H9 (cell line): ENCODE measurements around the gene ESPNL. TPM values are rescaled to one million over a fixed set of nuclear protein-coding genes. Genes with fewer than 3 reads are reported as not detected.

Source experiments
- DNase-seq: peaks from one replicate; pipeline ENCODE4 v3.0.0-alpha.2; 2017
- H2AFZ ChIP-seq: one replicate; pipeline ENCODE4 v1.6.1; 2013; ENCODE audit warnings: mild to moderate bottlenecking, low read length, control low read depth, moderate library complexity
- H2AK5ac ChIP-seq: 2 replicates; pipeline ENCODE4 v1.6.1; 2013; ENCODE audit warnings: low read length, control low read depth, mixed read lengths; ENCODE audit not compliant: insufficient read length
- H2BK120ac ChIP-seq: one replicate; pipeline ENCODE4 v1.6.1; 2013; ENCODE audit warnings: low read depth, mild to moderate bottlenecking, low read length, control low read depth, inconsistent platforms; ENCODE audit not compliant: poor library complexity, severe bottlenecking
- H2BK12ac ChIP-seq: 2 replicates; pipeline ENCODE4 v1.6.1; 2013; ENCODE audit warnings: low read length, control low read depth, mixed read lengths, low read depth; ENCODE audit not compliant: insufficient read length
- H2BK15ac ChIP-seq: 2 replicates; pipeline ENCODE4 v1.6.1; 2013; ENCODE audit warnings: low read depth, low read length, control low read depth
- H2BK20ac ChIP-seq: one replicate; pipeline ENCODE4 v1.6.1; 2013; ENCODE audit warnings: low read depth, mild to moderate bottlenecking, low read length, control low read depth, inconsistent platforms; ENCODE audit not compliant: poor library complexity, severe bottlenecking
- H2BK5ac ChIP-seq: 2 replicates; pipeline ENCODE4 v1.6.1; 2013; ENCODE audit warnings: low read length, control low read depth, mixed read lengths; ENCODE audit not compliant: insufficient read length
- H3K14ac ChIP-seq: 2 replicates; pipeline ENCODE4 v1.6.1; 2013; ENCODE audit warnings: low read length, control low read depth; ENCODE audit not compliant: insufficient read depth
- H3K18ac ChIP-seq: 2 replicates; pipeline ENCODE4 v1.6.1; 2013; ENCODE audit warnings: low read depth, mild to moderate bottlenecking, mixed read lengths, low read length, control low read depth; ENCODE audit not compliant: insufficient read length
- H3K23ac ChIP-seq: 2 replicates; pipeline ENCODE4 v1.6.1; 2013; ENCODE audit warnings: low read length, control low read depth, mixed read lengths, low read depth; ENCODE audit not compliant: insufficient read length
- H3K23me2 ChIP-seq: 2 replicates; pipeline ENCODE4 v1.6.1; 2013; ENCODE audit warnings: low read depth, mild to moderate bottlenecking, mixed read lengths, low read length, control low read depth; ENCODE audit not compliant: insufficient read length, poor library complexity, severe bottlenecking
- H3K27ac ChIP-seq: 2 replicates; pipeline ENCODE4 v1.5.1; 2013; ENCODE audit warnings: low read length, control low read depth, mixed read lengths, low read depth; ENCODE audit not compliant: insufficient read length
- H3K27me3 ChIP-seq: 2 replicates; pipeline ENCODE4 v1.6.1; 2013; ENCODE audit warnings: low read length, control low read depth, inconsistent platforms; ENCODE audit not compliant: insufficient read depth
- H3K4ac ChIP-seq: 2 replicates; pipeline ENCODE4 v1.6.1; 2013; ENCODE audit warnings: low read depth, mild to moderate bottlenecking, control low read depth, inconsistent platforms, low read length, moderate library complexity
- H3K4me1 ChIP-seq: 2 replicates; pipeline ENCODE4 v1.6.1; 2013; ENCODE audit warnings: low read length, control low read depth, inconsistent platforms; ENCODE audit not compliant: insufficient read depth
- H3K4me2 ChIP-seq: 2 replicates; pipeline ENCODE4 v1.6.1; 2013; ENCODE audit warnings: low read length, control low read depth, mixed read lengths; ENCODE audit not compliant: insufficient read length, insufficient read depth
- H3K56ac ChIP-seq: 2 replicates; pipeline ENCODE4 v1.6.1; 2013; ENCODE audit warnings: low read depth, mild to moderate bottlenecking, mixed read lengths, low read length, control low read depth; ENCODE audit not compliant: insufficient read length
- H3K79me1 ChIP-seq: 2 replicates; pipeline ENCODE4 v1.6.1; 2013; ENCODE audit warnings: low read depth, mild to moderate bottlenecking, moderate library complexity, low read length, control low read depth, inconsistent platforms; ENCODE audit not compliant: insufficient read depth, poor library complexity, severe bottlenecking
- H3K79me2 ChIP-seq: 2 replicates; pipeline ENCODE4 v1.6.1; 2013; ENCODE audit warnings: low read length, control low read depth, inconsistent platforms; ENCODE audit not compliant: insufficient read depth
- H3K9ac ChIP-seq: 2 replicates; pipeline ENCODE4 v1.6.1; 2013; ENCODE audit warnings: low read length, control low read depth, mixed read lengths; ENCODE audit not compliant: insufficient read length; ENCODE audit errors: extremely low read depth
- H3K9me3 ChIP-seq: one replicate; pipeline ENCODE4 v1.6.1; 2013; ENCODE audit warnings: low read depth, low read length, inconsistent platforms; ENCODE audit not compliant: control insufficient read depth
- H3T11ph ChIP-seq: one replicate; pipeline ENCODE4 v1.6.1; 2013; ENCODE audit warnings: mild to moderate bottlenecking, low read length, control low read depth, inconsistent platforms
- H4K20me1 ChIP-seq: one replicate; pipeline ENCODE4 v1.6.1; 2013; ENCODE audit not compliant: control insufficient read depth, insufficient read length, insufficient read depth
- H4K5ac ChIP-seq: 2 replicates; pipeline ENCODE4 v1.6.1; 2013; ENCODE audit warnings: low read depth, mild to moderate bottlenecking, mixed read lengths, low read length, control low read depth; ENCODE audit not compliant: insufficient read length
- H4K8ac ChIP-seq: replicated peaks from 2 replicates; pipeline ENCODE4 v1.6.1; 2013; ENCODE audit warnings: low read length, control low read depth, mixed read lengths, low read depth; ENCODE audit not compliant: insufficient read length
- H4K91ac ChIP-seq: 2 replicates; pipeline ENCODE4 v1.6.1; 2013; ENCODE audit warnings: low read depth, mild to moderate bottlenecking, moderate library complexity, mixed read lengths, low read length, control low read depth; ENCODE audit not compliant: insufficient read length
- H3K27ac Mint-ChIP-seq, 3 experiments: 2 replicates in 2 of 3; 3 replicates in 1 of 3; pipeline ENCODE4 v1.8.0; 2020 to 2021; ENCODE audit warnings: mixed read lengths in 3 of 3, mild to moderate bottlenecking in 1 of 3, moderate library complexity in 1 of 3
- H3K27me3 Mint-ChIP-seq: 2 replicates; pipeline ENCODE4 v1.8.0; 2021; ENCODE audit warnings: low read depth, mild to moderate bottlenecking, moderate library complexity, mixed read lengths
- H3K36me3 Mint-ChIP-seq, 3 experiments: 2 replicates in 2 of 3; 3 replicates in 1 of 3; pipeline ENCODE4 v1.8.0; 2020 to 2021; ENCODE audit warnings: low read depth in 3 of 3, mixed read lengths in 3 of 3; ENCODE audit not compliant: insufficient read depth in 1 of 3
- H3K4me1 Mint-ChIP-seq, 2 experiments: 2 replicates each; pipeline ENCODE4 v1.8.0; 2020; ENCODE audit warnings: mixed read lengths in 2 of 2
- H3K4me3 Mint-ChIP-seq, 2 experiments: 2 replicates in 1 of 2; 3 replicates in 1 of 2; pipeline ENCODE4 v1.8.0; 2020 to 2021; ENCODE audit warnings: mild to moderate bottlenecking in 2 of 2, mixed read lengths in 2 of 2, moderate library complexity in 1 of 2
- H3K9me3 Mint-ChIP-seq, 2 experiments: 2 replicates in 1 of 2; 3 replicates in 1 of 2; pipeline ENCODE4 v1.8.0; 2020; ENCODE audit warnings: mild to moderate bottlenecking in 2 of 2, mixed read lengths in 2 of 2, moderate library complexity in 1 of 2
- WGBS: extraction: QIAGEN DNeasy Blood & Tissue Kit; methylation state at CpG from one replicate; pipeline ENCODE4 v1.1.7; 2013; ENCODE audit warnings: missing lambda C conversion rate, low lambda C conversion rate, mixed read lengths; ENCODE audit not compliant: insufficient read length; ENCODE audit errors: extremely low coverage; 5-methylcytosine and 5-hydroxymethylcytosine counted together
- total RNA-seq: library from RNA; stranded (reverse); gene quantifications from 2 replicates; pipeline ENCODE4 v1.2.1, GENCODE V29; 2021
- TF ChIP-seq, protein P1 (sequence below): fragments of 200-600 bp; sonication (generic); conservative IDR thresholded peaks from 3 replicates; pipeline ENCODE4 v1.8.0; 2021; ENCODE audit warnings: antibody characterized with exemption, mild to moderate bottlenecking

ESPNL gene
- total RNA-seq, 1 experiment from 2014 or later = 0.17 TPM

DNA sequence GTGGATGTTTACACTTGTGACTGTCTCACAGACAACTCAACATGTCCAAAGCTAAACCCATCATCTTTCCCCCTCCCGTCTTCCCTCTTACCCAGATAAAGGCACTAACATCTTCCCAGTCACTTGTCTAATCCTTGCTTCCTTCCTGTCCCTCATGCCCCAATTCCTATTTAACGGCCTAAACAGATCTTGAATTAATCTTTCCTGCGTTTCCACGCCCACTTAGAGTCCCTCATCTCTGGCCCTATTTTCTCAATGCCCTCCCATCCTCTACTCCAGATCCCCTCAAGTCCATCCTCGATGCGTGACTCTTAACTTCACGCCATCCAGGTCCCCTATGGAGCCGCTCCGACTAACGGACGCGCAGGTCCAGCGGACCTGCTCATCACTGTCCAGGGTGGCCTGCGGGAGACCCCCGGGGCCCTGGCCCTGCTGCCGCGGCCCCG is 40.0 kb upstream of the ESPNL start:
- no CpG with 5 or more reads among the region's 18 CpGs for WGBS

More for the DNA sequence above, 40.0 kb upstream of the ESPNL start:
- H3K4me1 Mint-ChIP-seq = peaks cover 27 to 34% of the 10 kb centered on the region in 2 experiments
- Histone ChIP-seq H3T11ph (no peak overlapping the region), H3K23ac (no peak overlapping the region), H2BK15ac (no peak overlapping the region), H3K23me2 (peaks cover 9% of the 10 kb centered on the region), H3K18ac (peak overlapping the region; percentile 66), H3K9me3 (no peaks in the 10 kb centered on the region), H4K91ac (no peak overlapping the region), H2AFZ (no peak overlapping the region), H3K79me2 (peaks cover 2% of the 10 kb centered on the region; the same call in 1 of the 2 replicates), H4K5ac (no peak overlapping the region), H3K4me1 (peaks cover 6% of the 10 kb centered on the region), H3K56ac (no peak overlapping the region), H3K27ac (no peak overlapping the region), H2AK5ac (no peak overlapping the region), H3K79me1 (peaks cover 4% of the 10 kb centered on the region), H4K20me1 (no peaks in the 10 kb centered on the region), H3K4me2 (peak overlapping the region; percentile 79), H4K8ac (no peak overlapping the region), H3K27me3 (no peaks in the 10 kb centered on the region), H2BK12ac (no peak overlapping the region), H2BK20ac (no peak overlapping the region), H3K14ac (peak overlapping the region; percentile 88; the same call in 1 of the 2 replicates), H3K4ac (no peak overlapping the region), H3K9ac (peak overlapping the region; percentile 84), H2BK120ac (no peak overlapping the region), H2BK5ac (no peak overlapping the region)
- H3K4me3 Mint-ChIP-seq = peak overlapping the region; percentile 88 to 90
- peak overlapping the region; percentile 16 to 84 (median 82); a peak in 6 of 7 replicates for H3K27ac Mint-ChIP-seq
- H3K27me3 Mint-ChIP-seq = peaks cover 8% of the 10 kb centered on the region; the same call in 1 of the 2 replicates
- no peaks in the 10 kb centered on the region; a peak in 1 of 5 replicates for H3K9me3 Mint-ChIP-seq
- TF ChIP-seq, protein P1, sequence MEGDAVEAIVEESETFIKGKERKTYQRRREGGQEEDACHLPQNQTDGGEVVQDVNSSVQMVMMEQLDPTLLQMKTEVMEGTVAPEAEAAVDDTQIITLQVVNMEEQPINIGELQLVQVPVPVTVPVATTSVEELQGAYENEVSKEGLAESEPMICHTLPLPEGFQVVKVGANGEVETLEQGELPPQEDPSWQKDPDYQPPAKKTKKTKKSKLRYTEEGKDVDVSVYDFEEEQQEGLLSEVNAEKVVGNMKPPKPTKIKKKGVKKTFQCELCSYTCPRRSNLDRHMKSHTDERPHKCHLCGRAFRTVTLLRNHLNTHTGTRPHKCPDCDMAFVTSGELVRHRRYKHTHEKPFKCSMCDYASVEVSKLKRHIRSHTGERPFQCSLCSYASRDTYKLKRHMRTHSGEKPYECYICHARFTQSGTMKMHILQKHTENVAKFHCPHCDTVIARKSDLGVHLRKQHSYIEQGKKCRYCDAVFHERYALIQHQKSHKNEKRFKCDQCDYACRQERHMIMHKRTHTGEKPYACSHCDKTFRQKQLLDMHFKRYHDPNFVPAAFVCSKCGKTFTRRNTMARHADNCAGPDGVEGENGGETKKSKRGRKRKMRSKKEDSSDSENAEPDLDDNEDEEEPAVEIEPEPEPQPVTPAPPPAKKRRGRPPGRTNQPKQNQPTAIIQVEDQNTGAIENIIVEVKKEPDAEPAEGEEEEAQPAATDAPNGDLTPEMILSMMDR = no peak
- peaks cover 11 to 20% (median 16%) of the 10 kb centered on the region in 3 experiments for H3K36me3 Mint-ChIP-seq
- DNase-seq = no peak
